IMR-90 (cell line): Measurements from ENCODE around the gene LRRTM4.

Experiments used
- BHLHE40 ChIP-seq: fragments of 150-350 bp; IDR thresholded peaks from 2 replicates; pipeline ENCODE4 v1.6.1; 2016; ENCODE audit warnings: mild to moderate bottlenecking, low read depth, low read length
- CTCF ChIP-seq: conservative IDR thresholded peaks from 2 replicates; pipeline ENCODE4 v1.5.1; 2012; ENCODE audit warnings: mild to moderate bottlenecking, low read depth, low read length, improper control_type of control experiment
- ELK1 ChIP-seq: fragments of 150-350 bp; IDR thresholded peaks from 2 replicates; pipeline ENCODE4 v1.6.1; 2016; ENCODE audit warnings: low read depth, mild to moderate bottlenecking, low read length, moderate library complexity, borderline replicate concordance
- FOS ChIP-seq: fragments of 150-350 bp; IDR thresholded peaks from 2 replicates; pipeline ENCODE4 v1.6.1; 2016; ENCODE audit warnings: low read depth, low read length
- MAFK ChIP-seq: IDR thresholded peaks from 2 replicates; pipeline ENCODE4 v1.6.1; 2012; ENCODE audit warnings: low read depth, low read length, improper control_type of control experiment
- MXI1 ChIP-seq: IDR thresholded peaks from 2 replicates; pipeline ENCODE4 v1.6.1; 2012; ENCODE audit warnings: low read depth, mild to moderate bottlenecking, low read length, moderate library complexity, borderline replicate concordance
- NFE2L2 ChIP-seq: fragments of 150-350 bp; IDR thresholded peaks from 2 replicates; pipeline ENCODE4 v1.6.1; 2016; ENCODE audit warnings: low read depth, mild to moderate bottlenecking, low read length
- POLR2A ChIP-seq: IDR thresholded peaks from 2 replicates; pipeline ENCODE4 v1.6.1; 2012; ENCODE audit warnings: mild to moderate bottlenecking, low read depth, low read length
- RAD21 ChIP-seq: IDR thresholded peaks from 2 replicates; pipeline ENCODE4 v1.6.1; 2012; ENCODE audit warnings: low read length, improper control_type of control experiment
- RFX5 ChIP-seq: IDR thresholded peaks from 2 replicates; pipeline ENCODE4 v1.8.0; 2012; ENCODE audit warnings: low read depth, mild to moderate bottlenecking, low read length, moderate library complexity

- TF ChIP-seq CTCF, result no peak
- TF ChIP-seq POLR2A, result no peak
- no peak for TF ChIP-seq FOS
- TF ChIP-seq BHLHE40, result no peak
- no peak for TF ChIP-seq ELK1
- TF ChIP-seq RFX5, result no peak
- no peak for TF ChIP-seq MXI1
- TF ChIP-seq NFE2L2, result no peak
- TF ChIP-seq RAD21, result no peak
- TF ChIP-seq MAFK, result no peak
These were observed 544.1 kb downstream of the LRRTM4 start for GRCh38 chr2:76977846-76978727.
